Pancreas (tissue), 10 donors: ENCODE data around the gene CD19. TPM values are rescaled to one million over a fixed set of nuclear protein-coding genes. Genes with fewer than 3 reads are reported as not detected.
A peak's percentile ranks its signal among the peaks of the same experiment; 100 is the strongest.

ENCODE experiments used
- ATAC-seq, 4 donors: fragments of 200-7000 bp; cut with Tn5 transposase; one replicate each; pipeline versions ENCODE4 v1.8.0 to v1.9.1; 2020; ENCODE audit warnings: mild to moderate bottlenecking in 4 of 4, moderate library complexity in 4 of 4
- DNase-seq, 6 donors: peaks; one replicate each; pipeline ENCODE4 v3.0.0-alpha.2; 2020
- FAIRE-seq: peaks from 2 replicates; lab custom pipeline; 2012; peaks lifted over from hg19 to GRCh38; lab: Jason Lieb, UNC
- H3K27ac ChIP-seq, 4 donors: fragments of 200-600 bp; sonication (generic); 1 replicate in 3 of 4; 2 replicates in 1 of 4; pipeline versions ENCODE4 v1.5.0 to v1.8.0; 2020
- H3K27me3 ChIP-seq, 4 donors: fragments of 200-600 bp; one replicate each; pipeline ENCODE4 v1.8.0; 2021
- H3K36me3 ChIP-seq, 3 donors: fragments of 200-600 bp; sonication (generic) in 1 of 3; one replicate each; pipeline versions ENCODE4 v1.5.0 to v1.8.0; 2020 to 2021
- H3K4me1 ChIP-seq, 3 donors: fragments of 200-600 bp; one replicate each; pipeline ENCODE4 v1.8.0; 2021
- H3K4me3 ChIP-seq, 4 donors: fragments of 200-600 bp; sonication (generic) in 2 of 4; one replicate each; pipeline versions ENCODE4 v1.5.0 to v1.8.0; 2020 to 2021
- H3K9me3 ChIP-seq, 4 donors: fragments of 200-600 bp; one replicate each; pipeline ENCODE4 v1.8.0; 2021
- CTCF ChIP-seq, 4 donors: fragments of 200-600 bp; sonication (generic) in 3 of 4; IDR thresholded peaks; one replicate each; pipeline versions ENCODE4 v1.5.0 to v1.8.0; 2021; ENCODE audit warnings: antibody characterized with exemption in 4 of 4
- WGBS, 2 donors: extraction: QIAGEN DNeasy Blood & Tissue Kit; methylation state at CpG; one replicate each; pipeline ENCODE4 v1.1.7; 2013; 5-methylcytosine and 5-hydroxymethylcytosine counted together
- intact Hi-C, 3 donors: fragments of 100-400 bp; cut with DNase I; formaldehyde crosslinking; loops; one replicate each; pipeline versions ENCODE4 v1.11.1 to v1.14.2; 2022
- polyA plus RNA-seq, 2 donors: library from polyadenylated mRNA; stranded (reverse); fragments of 200-250 nt; gene quantifications; one replicate each; pipeline ENCODE4 v1.2.3, GENCODE V29; 2013
- total RNA-seq, 6 donors: library from RNA; stranded (reverse); fragmentation: NEBNext Ultra II Directional in 4 of 6; extraction: Animal tissue kit (Norgen Biotek cat#: 25700) in 4 of 6; gene quantifications; one replicate each; pipeline versions ENCODE4 v1.2.1 to v1.2.4, GENCODE V29; 2021 to 2023
- donor health status: healthy with polysubstance abuse.
- donor health status: DM: no; HTN: no; CAD: no; lungs with moderate emphysema.
- donor health status: DM: no; HTN: no; CAD: no.
- donor health status: control.
- donor health status: control.
- donor health status: Bipolar disorder and iron deficiency.
- donor health status: DM: yes; HTN: yes; CAD: no.
- donor health status: DM: no; HTN: no; CAD: no.
- donor health status: DM: no; HTN: no; CAD: no.
- donor health status: DM: yes; HTN: yes; CAD: no.

CD19 gene
- total and polyA plus RNA-seq, 8 donors, result 0.08 to 0.15 (median 0.09) TPM; not detected in 4

DNA sequence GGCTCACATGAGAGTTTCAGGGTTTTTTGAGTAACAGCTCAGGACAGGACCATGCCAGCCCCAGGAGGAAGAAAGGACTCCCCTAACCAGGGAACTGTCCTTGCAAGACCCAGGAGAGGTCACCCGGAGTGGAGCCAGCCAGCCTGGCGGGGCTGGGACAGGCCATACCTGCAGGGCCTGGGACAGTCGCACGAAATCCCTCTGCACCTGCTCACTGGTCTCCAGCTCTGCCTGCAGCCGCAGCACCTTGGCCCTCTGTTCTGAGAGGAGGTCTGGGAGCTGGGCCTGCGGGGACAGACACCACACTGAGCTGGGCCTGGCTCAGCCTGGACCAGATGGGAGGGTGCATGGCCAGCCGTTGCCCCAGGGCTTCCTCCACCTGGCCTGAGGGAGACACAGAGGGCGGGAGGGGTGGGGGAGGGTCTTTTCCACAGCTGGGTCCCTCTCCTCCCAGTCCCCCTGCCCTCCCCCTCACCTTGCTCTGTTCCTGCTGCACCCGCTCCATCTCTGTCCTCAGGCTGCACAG is 26.5 kb upstream of the CD19 start:
- H3K36me3 ChIP-seq, result peaks cover 0 to 17% (median 0%) of the 10 kb centered on the region in 3 donors
- H3K4me1 ChIP-seq, result no peaks in the 10 kb centered on the region
- no peak for ATAC-seq
- no peaks in the 10 kb centered on the region for H3K9me3 ChIP-seq
- H3K27me3 ChIP-seq, result no peaks in the 10 kb centered on the region
- no peak for TF ChIP-seq CTCF (IDR thresholded peaks at IDR 0.05)
- no peak for FAIRE-seq
- WGBS, 2 donors, result 92 to 96% methylated on average over 8 to 9 of the region's 9 CpGs
- H3K27ac ChIP-seq, result no peak overlapping the region
- intact Hi-C loops, result no loop called here
- H3K4me3 ChIP-seq, result no peak overlapping the region
- peak in 1 of 6 donors; percentile 60 for DNase-seq

- intact Hi-C loops, result no loop called here
- TF ChIP-seq CTCF (IDR thresholded peaks at IDR 0.05), result no peak
- Histone ChIP-seq H3K27me3 (no peaks in the 10 kb centered on the region), H3K9me3 (no peaks in the 10 kb centered on the region), H3K36me3 (peaks cover 0 to 17% (median 0%) of the 10 kb centered on the region in 3 donors), H3K4me3 (no peak overlapping the region), H3K27ac (no peak overlapping the region), H3K4me1 (no peaks in the 10 kb centered on the region)
- WGBS, 2 donors, result 82 to 85% methylated on average over 22 of the region's 24 CpGs
- no peak for FAIRE-seq
- ATAC-seq, result no peak
- DNase-seq, result peak in 1 of 6 donors; percentile 26
Observed at GRCh38 chr16:28905800-28906372, 25.9 kb upstream of the CD19 start.

GRCh38 chr16:28910086-28911031 is 21.4 kb upstream of the CD19 start:
- ATAC-seq (no peak), DNase-seq (peak in 2 of 6 donors; percentile 36 to 75), FAIRE-seq (no peak)
- no peak for TF ChIP-seq CTCF (IDR thresholded peaks at IDR 0.05)
- no peak overlapping the region for H3K4me3 ChIP-seq
- 86 to 89% methylated on average over 19 of the region's 19 CpGs for WGBS, 2 donors
- H3K27ac ChIP-seq, result no peak overlapping the region
- no peaks in the 10 kb centered on the region for H3K27me3 ChIP-seq
- peaks cover 0 to 30% (median 6%) of the 10 kb centered on the region in 3 donors for H3K36me3 ChIP-seq
- no peaks in the 10 kb centered on the region for H3K9me3 ChIP-seq
- intact Hi-C loops, result loop anchor here in 1 of 3 donors (10.0 kb wide), 1 partner anchor 46 kb away; the partner anchor contains the start of gene SH2B1
- no peaks in the 10 kb centered on the region for H3K4me1 ChIP-seq

DNA sequence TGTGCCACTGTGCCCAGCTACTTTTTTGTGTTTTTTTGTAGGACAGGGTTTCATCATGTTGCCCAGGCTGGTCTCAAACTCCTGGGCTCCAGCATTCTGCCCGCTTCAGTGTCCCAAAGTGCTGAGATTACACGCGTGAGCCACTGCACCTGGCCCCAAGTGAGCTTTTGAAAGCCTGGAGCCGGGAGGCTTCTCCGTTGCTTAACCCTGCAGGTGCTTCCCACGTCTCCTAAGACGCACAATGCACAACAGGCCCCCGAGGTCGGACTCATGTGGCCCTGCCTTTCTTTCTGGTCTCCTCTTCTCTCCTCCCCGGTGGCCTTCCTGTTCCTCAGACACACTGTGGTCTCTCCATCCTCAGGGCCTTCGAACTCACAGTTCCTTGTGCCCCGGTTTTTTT is 19.2 kb upstream of the CD19 start:
- WGBS, 2 donors, result 85 to 88% methylated on average over 12 of the region's 12 CpGs
- Histone ChIP-seq H3K4me1 (no peaks in the 10 kb centered on the region), H3K36me3 (peaks cover 0 to 30% (median 6%) of the 10 kb centered on the region in 3 donors), H3K9me3 (no peaks in the 10 kb centered on the region), H3K4me3 (no peak overlapping the region), H3K27me3 (no peaks in the 10 kb centered on the region), H3K27ac (no peak overlapping the region)
- ATAC-seq (no peak), DNase-seq (no peak), FAIRE-seq (no peak)
- intact Hi-C loops, result loop anchor here in 1 of 3 donors (10.0 kb wide), 1 partner anchor 48 kb away; the partner anchor contains the start of gene SH2B1
- TF ChIP-seq CTCF (IDR thresholded peaks at IDR 0.05), result no peak
